ENCODE results near the gene SCRT2. TPM values are rescaled to one million over a fixed set of nuclear protein-coding genes. Genes with fewer than 3 reads are reported as not detected.

SCRT2 gene
- total and polyA plus RNA-seq, 4 donors = not detected

DNA sequence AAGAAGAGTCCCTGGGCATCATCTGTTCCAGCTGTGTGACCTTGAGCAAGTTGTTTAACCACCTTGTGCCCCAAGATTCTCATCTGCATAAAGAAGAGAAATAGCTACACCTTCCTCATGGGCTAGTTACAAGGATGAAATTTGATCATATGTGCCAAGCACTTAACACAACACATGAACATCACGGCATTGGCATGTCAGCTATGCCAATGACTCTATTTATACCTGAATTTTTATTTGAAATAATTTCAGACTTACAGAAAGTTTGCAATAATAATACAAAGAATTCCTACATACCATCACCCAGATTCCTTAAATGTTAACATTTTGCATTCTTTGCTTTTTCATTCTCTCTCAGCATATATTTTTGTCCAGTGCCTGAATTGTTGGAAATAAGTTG is 44.5 kb downstream of the SCRT2 start:
- no peaks in the 10 kb centered on the region for H3K27me3 ChIP-seq (ENCODE audit: control insufficient read depth in 4 of 4, insufficient read depth in 4 of 4, low read length in 3 of 4)
- no peaks in the 10 kb centered on the region for H3K9me3 ChIP-seq (ENCODE audit: control insufficient read depth in 4 of 4, low read length in 3 of 4)
- H3K4me1 ChIP-seq (ENCODE audit: control insufficient read depth in 4 of 4, insufficient read depth in 4 of 4, low read length in 3 of 4) = no peaks in the 10 kb centered on the region
- DNase-seq (ENCODE audit: low spot score) = no peak
- TF ChIP-seq, protein P1, sequence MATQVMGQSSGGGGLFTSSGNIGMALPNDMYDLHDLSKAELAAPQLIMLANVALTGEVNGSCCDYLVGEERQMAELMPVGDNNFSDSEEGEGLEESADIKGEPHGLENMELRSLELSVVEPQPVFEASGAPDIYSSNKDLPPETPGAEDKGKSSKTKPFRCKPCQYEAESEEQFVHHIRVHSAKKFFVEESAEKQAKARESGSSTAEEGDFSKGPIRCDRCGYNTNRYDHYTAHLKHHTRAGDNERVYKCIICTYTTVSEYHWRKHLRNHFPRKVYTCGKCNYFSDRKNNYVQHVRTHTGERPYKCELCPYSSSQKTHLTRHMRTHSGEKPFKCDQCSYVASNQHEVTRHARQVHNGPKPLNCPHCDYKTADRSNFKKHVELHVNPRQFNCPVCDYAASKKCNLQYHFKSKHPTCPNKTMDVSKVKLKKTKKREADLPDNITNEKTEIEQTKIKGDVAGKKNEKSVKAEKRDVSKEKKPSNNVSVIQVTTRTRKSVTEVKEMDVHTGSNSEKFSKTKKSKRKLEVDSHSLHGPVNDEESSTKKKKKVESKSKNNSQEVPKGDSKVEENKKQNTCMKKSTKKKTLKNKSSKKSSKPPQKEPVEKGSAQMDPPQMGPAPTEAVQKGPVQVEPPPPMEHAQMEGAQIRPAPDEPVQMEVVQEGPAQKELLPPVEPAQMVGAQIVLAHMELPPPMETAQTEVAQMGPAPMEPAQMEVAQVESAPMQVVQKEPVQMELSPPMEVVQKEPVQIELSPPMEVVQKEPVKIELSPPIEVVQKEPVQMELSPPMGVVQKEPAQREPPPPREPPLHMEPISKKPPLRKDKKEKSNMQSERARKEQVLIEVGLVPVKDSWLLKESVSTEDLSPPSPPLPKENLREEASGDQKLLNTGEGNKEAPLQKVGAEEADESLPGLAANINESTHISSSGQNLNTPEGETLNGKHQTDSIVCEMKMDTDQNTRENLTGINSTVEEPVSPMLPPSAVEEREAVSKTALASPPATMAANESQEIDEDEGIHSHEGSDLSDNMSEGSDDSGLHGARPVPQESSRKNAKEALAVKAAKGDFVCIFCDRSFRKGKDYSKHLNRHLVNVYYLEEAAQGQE (IDR thresholded peaks at IDR 0.05) = no peak
- TF ChIP-seq TAF1 (conservative IDR thresholded peaks at IDR 0.05) (no peak), HNF4A (conservative IDR thresholded peaks at IDR 0.05) (no peak), ZBTB33 (IDR thresholded peaks at IDR 0.05) (no peak), FOXA2 (IDR thresholded peaks at IDR 0.05) (no peak), RAD21 (IDR thresholded peaks at IDR 0.05) (no peak), NR2F2 (IDR thresholded peaks at IDR 0.05) (no peak), GABPA (IDR thresholded peaks at IDR 0.05 in 1 of 2, conservative IDR thresholded peaks at IDR 0.05 in 1 of 2) (no peak), SP1 (IDR thresholded peaks at IDR 0.05) (no peak), HNF4G (IDR thresholded peaks at IDR 0.05) (no peak), FOXA1 (IDR thresholded peaks at IDR 0.05) (no peak), EGR1 (IDR thresholded peaks at IDR 0.05; ENCODE audit: low read depth in 2 of 2) (no peak)
- TF ChIP-seq, protein P2, sequence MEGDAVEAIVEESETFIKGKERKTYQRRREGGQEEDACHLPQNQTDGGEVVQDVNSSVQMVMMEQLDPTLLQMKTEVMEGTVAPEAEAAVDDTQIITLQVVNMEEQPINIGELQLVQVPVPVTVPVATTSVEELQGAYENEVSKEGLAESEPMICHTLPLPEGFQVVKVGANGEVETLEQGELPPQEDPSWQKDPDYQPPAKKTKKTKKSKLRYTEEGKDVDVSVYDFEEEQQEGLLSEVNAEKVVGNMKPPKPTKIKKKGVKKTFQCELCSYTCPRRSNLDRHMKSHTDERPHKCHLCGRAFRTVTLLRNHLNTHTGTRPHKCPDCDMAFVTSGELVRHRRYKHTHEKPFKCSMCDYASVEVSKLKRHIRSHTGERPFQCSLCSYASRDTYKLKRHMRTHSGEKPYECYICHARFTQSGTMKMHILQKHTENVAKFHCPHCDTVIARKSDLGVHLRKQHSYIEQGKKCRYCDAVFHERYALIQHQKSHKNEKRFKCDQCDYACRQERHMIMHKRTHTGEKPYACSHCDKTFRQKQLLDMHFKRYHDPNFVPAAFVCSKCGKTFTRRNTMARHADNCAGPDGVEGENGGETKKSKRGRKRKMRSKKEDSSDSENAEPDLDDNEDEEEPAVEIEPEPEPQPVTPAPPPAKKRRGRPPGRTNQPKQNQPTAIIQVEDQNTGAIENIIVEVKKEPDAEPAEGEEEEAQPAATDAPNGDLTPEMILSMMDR (IDR thresholded peaks at IDR 0.05; ENCODE audit: low read depth, low read length, missing input control) = no peak
- WGBS = 71% methylated on average over 1 of the region's 1 CpG
- H3K9ac ChIP-seq (ENCODE audit: low read depth in 1 of 2, low read length in 2 of 2) = no peak overlapping the region
- H3K36me3 ChIP-seq (ENCODE audit: control insufficient read depth in 4 of 4, insufficient read depth in 3 of 4, low read depth in 1 of 4, low read length in 3 of 4) = no peaks in the 10 kb centered on the region
- no peak overlapping the region for H3K4me3 ChIP-seq (ENCODE audit: low read depth in 1 of 3, low read length in 3 of 3)
- no peak overlapping the region for H3K27ac ChIP-seq (ENCODE audit: low read depth in 1 of 2, low read length in 2 of 2)

GRCh38 chr20:626579-626978 is 49.0 kb downstream of the SCRT2 start:
- no peak overlapping the region for H3K27ac ChIP-seq (ENCODE audit: low read depth in 1 of 2, low read length in 2 of 2)
- H3K4me1 ChIP-seq (ENCODE audit: control insufficient read depth in 4 of 4, insufficient read depth in 4 of 4, low read length in 3 of 4) = no peaks in the 10 kb centered on the region
- H3K27me3 ChIP-seq (ENCODE audit: control insufficient read depth in 4 of 4, insufficient read depth in 4 of 4, low read length in 3 of 4) = no peaks in the 10 kb centered on the region
- H3K9me3 ChIP-seq (ENCODE audit: control insufficient read depth in 4 of 4, low read length in 3 of 4) = peaks cover 0 to 2% (median 0%) of the 10 kb centered on the region in 4 donors
- no peak overlapping the region for H3K4me3 ChIP-seq (ENCODE audit: low read depth in 1 of 3, low read length in 3 of 3)
- no peak for DNase-seq (ENCODE audit: low spot score)
- no peaks in the 10 kb centered on the region for H3K36me3 ChIP-seq (ENCODE audit: control insufficient read depth in 4 of 4, insufficient read depth in 3 of 4, low read depth in 1 of 4, low read length in 3 of 4)
- no peak overlapping the region for H3K9ac ChIP-seq (ENCODE audit: low read depth in 1 of 2, low read length in 2 of 2)
- 73% methylated on average over 2 of the region's 2 CpGs for WGBS
- TF ChIP-seq, protein P2 (IDR thresholded peaks at IDR 0.05; ENCODE audit: low read depth, low read length, missing input control) = no peak
- TF ChIP-seq EGR1 (IDR thresholded peaks at IDR 0.05; ENCODE audit: low read depth in 2 of 2) (no peak), MAX (IDR thresholded peaks at IDR 0.05) (no peak), HNF4G (IDR thresholded peaks at IDR 0.05) (no peak), RXRA (IDR thresholded peaks at IDR 0.05) (no peak), YY1 (IDR thresholded peaks at IDR 0.05) (no peak), SP1 (IDR thresholded peaks at IDR 0.05) (no peak), HNF4A (conservative IDR thresholded peaks at IDR 0.05) (no peak), NR2F2 (IDR thresholded peaks at IDR 0.05) (no peak), FOXA2 (IDR thresholded peaks at IDR 0.05) (no peak), ZBTB33 (IDR thresholded peaks at IDR 0.05) (no peak)
- TF ChIP-seq, protein P1 (IDR thresholded peaks at IDR 0.05) = no peak

All from liver (tissue), 9 donors.